ENCODE measurements around the gene FANCI.

- TF ChIP-seq POLR2AphosphoS5 (IDR thresholded peaks at IDR 0.05; ENCODE audit: insufficient read depth in 1 of 2, low read depth in 1 of 2) (no peak), CTCF (IDR thresholded peaks at IDR 0.05) (no peak), POLR2A (IDR thresholded peaks at IDR 0.05) (no peak)
Measured at GRCh38 chr15:89322822-89323221, 79.0 kb downstream of the FANCI start.
